WTC11 (cell line): Measurements from ENCODE around the gene MMP28. TPM values are rescaled to one million over a fixed set of nuclear protein-coding genes. Genes with fewer than 3 reads are reported as not detected.

Experiments
- ATAC-seq: fragments of 200-7000 bp; cut with Tn5 transposase; 2 replicates; pipeline ENCODE4 v1.10.0; 2021; ENCODE audit warnings: mild to moderate bottlenecking, moderate library complexity
- CTCF ChIA-PET: fragments of 300-600 bp; sonication (Branson Sonifier 250); formaldehyde crosslinking; loops from one replicate; lab custom pipeline; 2021; ENCODE audit warnings: antibody characterized with exemption; lab: Charles Lee
- POLR2A ChIA-PET: fragments of 350-600 bp; sonication (Branson Sonifier 250); formaldehyde crosslinking; loops from one replicate; lab custom pipeline; 2021; ENCODE audit warnings: antibody characterized with exemption; lab: Charles Lee
- DNase-seq: peaks from one replicate; pipeline ENCODE4 v3.0.0; 2021; ENCODE audit warnings: low spot score
- H3K27ac Mint-ChIP-seq: 2 replicates; pipeline ENCODE4 v1.8.0; 2021; ENCODE audit warnings: mixed read lengths
- H3K27me3 Mint-ChIP-seq: 2 replicates; pipeline ENCODE4 v1.8.0; 2021; ENCODE audit warnings: low read depth, mild to moderate bottlenecking, moderate library complexity, mixed read lengths
- H3K36me3 Mint-ChIP-seq: 2 replicates; pipeline ENCODE4 v1.8.0; 2021; ENCODE audit warnings: mixed read lengths
- H3K4me1 Mint-ChIP-seq: 2 replicates; pipeline ENCODE4 v1.8.0; 2022; ENCODE audit warnings: mixed read lengths
- H3K4me3 Mint-ChIP-seq: 2 replicates; pipeline ENCODE4 v1.8.0; 2021; ENCODE audit warnings: mild to moderate bottlenecking, moderate library complexity, mixed read lengths
- H3K9me3 Mint-ChIP-seq: 2 replicates; pipeline ENCODE4 v1.8.0; 2021; ENCODE audit warnings: mixed read lengths
- AFF4 ChIP-seq: sonication (generic); formaldehyde crosslinking; IDR thresholded peaks from 2 replicates; pipeline ENCODE4 v1.8.1; 2023; ENCODE audit warnings: mild to moderate bottlenecking, missing genetic modification reagents, borderline replicate concordance
- ATF3 ChIP-seq: sonication (generic); formaldehyde crosslinking; conservative IDR thresholded peaks from 2 replicates; pipeline ENCODE4 v1.8.1; 2022; ENCODE audit warnings: mild to moderate bottlenecking, missing genetic modification reagents
- CREB1 ChIP-seq: sonication (generic); formaldehyde crosslinking; IDR thresholded peaks from 2 replicates; pipeline ENCODE4 v1.8.0; 2023; ENCODE audit warnings: mild to moderate bottlenecking, missing genetic modification reagents
- CTCF ChIP-seq: fragments of 200-600 bp; IDR thresholded peaks from 2 replicates; pipeline ENCODE4 v1.8.0; 2022; ENCODE audit warnings: antibody characterized with exemption
- E2F1 ChIP-seq: sonication (generic); formaldehyde crosslinking; IDR thresholded peaks from 2 replicates; pipeline ENCODE4 v1.8.0; 2022; ENCODE audit warnings: mild to moderate bottlenecking, missing genetic modification reagents
- ELF4 ChIP-seq: sonication (generic); formaldehyde crosslinking; IDR thresholded peaks from 2 replicates; pipeline ENCODE4 v1.8.1; 2022; ENCODE audit warnings: low read depth, mild to moderate bottlenecking, moderate library complexity, missing genetic modification reagents
- ERG ChIP-seq: fragments of 250-450 bp; sonication (Bioruptor Pico); IDR thresholded peaks from 2 replicates; pipeline ENCODE4 v1.8.0; 2021; ENCODE audit warnings: mild to moderate bottlenecking
- GRHL2 ChIP-seq: fragments of 250-450 bp; sonication (Bioruptor Pico); IDR thresholded peaks from 2 replicates; pipeline ENCODE4 v1.8.0; 2022; ENCODE audit warnings: mild to moderate bottlenecking, moderate library complexity; ENCODE audit not compliant: insufficient replicate concordance, severe bottlenecking
- GTF2I ChIP-seq: fragments of 250-450 bp; sonication (Bioruptor Pico); conservative IDR thresholded peaks from 2 replicates; pipeline ENCODE4 v1.4.0; 2021; ENCODE audit warnings: mild to moderate bottlenecking
- HMGA2 ChIP-seq: fragments of 250-450 bp; sonication (Bioruptor Pico); IDR thresholded peaks from 2 replicates; pipeline ENCODE4 v1.4.0; 2021; ENCODE audit warnings: mild to moderate bottlenecking, moderate library complexity
- HMGXB4 ChIP-seq: sonication (generic); formaldehyde crosslinking; IDR thresholded peaks from 2 replicates; pipeline ENCODE4 v1.8.1; 2023; ENCODE audit warnings: mild to moderate bottlenecking, moderate library complexity, missing genetic modification reagents
- IRF2 ChIP-seq: sonication (generic); formaldehyde crosslinking; IDR thresholded peaks from 2 replicates; pipeline ENCODE4 v1.8.0; 2022; ENCODE audit warnings: low read depth, missing genetic modification reagents, borderline replicate concordance
- JAZF1 ChIP-seq: fragments of 250-450 bp; sonication (Bioruptor Pico); IDR thresholded peaks from 2 replicates; pipeline ENCODE4 v1.9.0; 2021; ENCODE audit warnings: moderate library complexity, mild to moderate bottlenecking, inconsistent platforms
- JUN ChIP-seq: sonication (generic); formaldehyde crosslinking; IDR thresholded peaks from 2 replicates; pipeline ENCODE4 v1.8.0; 2023; ENCODE audit warnings: mild to moderate bottlenecking, missing genetic modification reagents
- MLX ChIP-seq: sonication (generic); formaldehyde crosslinking; IDR thresholded peaks from 2 replicates; pipeline ENCODE4 v1.8.1; 2023; ENCODE audit warnings: mild to moderate bottlenecking, missing genetic modification reagents, moderate library complexity
- MYBL2 ChIP-seq: sonication (generic); formaldehyde crosslinking; IDR thresholded peaks from 2 replicates; pipeline ENCODE4 v1.8.1; 2023; ENCODE audit warnings: mild to moderate bottlenecking, moderate library complexity, missing genetic modification reagents
- NR3C1 ChIP-seq: sonication (generic); formaldehyde crosslinking; conservative IDR thresholded peaks from 2 replicates; pipeline ENCODE4 v1.8.1; 2023; ENCODE audit warnings: low read depth, mild to moderate bottlenecking, missing genetic modification reagents
- OVOL2 ChIP-seq: fragments of 250-450 bp; sonication (Bioruptor Pico); IDR thresholded peaks from 2 replicates; pipeline ENCODE4 v1.9.0; 2021; ENCODE audit warnings: mild to moderate bottlenecking, borderline replicate concordance
- SMAD3 ChIP-seq: sonication (generic); formaldehyde crosslinking; IDR thresholded peaks from 2 replicates; pipeline ENCODE4 v1.8.0; 2022; ENCODE audit warnings: missing genetic modification reagents, mild to moderate bottlenecking, borderline replicate concordance
- ZBTB21 ChIP-seq: sonication (generic); formaldehyde crosslinking; IDR thresholded peaks from 2 replicates; pipeline ENCODE4 v1.8.1; 2023; ENCODE audit warnings: mild to moderate bottlenecking, missing genetic modification reagents, borderline replicate concordance
- ZNF396 ChIP-seq: fragments of 250-450 bp; sonication (Bioruptor Pico); IDR thresholded peaks from 2 replicates; pipeline ENCODE4 v1.8.0; 2021; ENCODE audit warnings: mild to moderate bottlenecking, moderate library complexity, borderline replicate concordance
- ZNF416 ChIP-seq: fragments of 250-450 bp; sonication (Bioruptor Pico); IDR thresholded peaks from 2 replicates; pipeline ENCODE4 v1.9.0; 2021; ENCODE audit warnings: mild to moderate bottlenecking, inconsistent platforms
- ZNF423 ChIP-seq: fragments of 250-450 bp; sonication (Bioruptor Pico); IDR thresholded peaks from 2 replicates; pipeline ENCODE4 v2.1.2; 2022; ENCODE audit warnings: mild to moderate bottlenecking, moderate library complexity
- total RNA-seq: library from RNA; stranded (reverse); gene quantifications from 3 replicates; pipeline ENCODE4 v1.2.3, GENCODE V29; 2021

Gene MMP28
- total RNA-seq, 1 experiment from 2014 or later = 0.22 TPM

- Mint-ChIP-seq H3K27ac (no peak overlapping the region), H3K4me1 (no peaks in the 10 kb centered on the region), H3K4me3 (no peak overlapping the region), H3K9me3 (no peaks in the 10 kb centered on the region), H3K36me3 (peaks cover 77% of the 10 kb centered on the region), H3K27me3 (no peaks in the 10 kb centered on the region)
- no peak for TF ChIP-seq OVOL2
- no peak for TF ChIP-seq JAZF1
- no peak for TF ChIP-seq ZNF423 (CRISPR knock-in tag)
- TF ChIP-seq SMAD3 = no peak
- TF ChIP-seq ZNF416 (CRISPR knock-in tag) = no peak
- TF ChIP-seq NR3C1 (CRISPR knock-in tag) = no peak
- TF ChIP-seq MLX (CRISPR knock-in tag) = no peak
- no peak for TF ChIP-seq CTCF
- no peak for ATAC-seq
- DNase-seq = no peak
- ChIA-PET POLR2A (interaction anchor here (1.2 kb wide), 1 partner anchor 78 kb away, joined by 3 read pairs; no protein-coding TSS in a partner anchor), CTCF (interaction anchor here (3.3 kb wide), 1 partner anchor 78 kb away, joined by 12 read pairs; no protein-coding TSS in a partner anchor)
These were observed 46.1 kb upstream of the MMP28 start for GRCh38 chr17:35841505-35841904.

- Mint-ChIP-seq H3K4me3 (no peak overlapping the region), H3K9me3 (no peaks in the 10 kb centered on the region), H3K4me1 (no peaks in the 10 kb centered on the region), H3K36me3 (peaks cover 78% of the 10 kb centered on the region)
- DNase-seq (no peak), ATAC-seq (no peak)
- POLR2A ChIA-PET = interaction anchor here (1.2 kb wide), 1 partner anchor 77 kb away, joined by 3 read pairs; no protein-coding TSS in a partner anchor
- CTCF ChIA-PET = interaction anchor here (3.3 kb wide), 1 partner anchor 77 kb away, joined by 12 read pairs; no protein-coding TSS in a partner anchor
- TF ChIP-seq ZNF423 (CRISPR knock-in tag) = no peak
- TF ChIP-seq ATF3 (CRISPR knock-in tag) = no peak
- TF ChIP-seq IRF2 (CRISPR knock-in tag) = no peak
- TF ChIP-seq CREB1 (CRISPR knock-in tag) = no peak
- TF ChIP-seq JUN (CRISPR knock-in tag) = no peak
- no peak for TF ChIP-seq ELF4
- TF ChIP-seq ZBTB21 = no peak
- TF ChIP-seq MYBL2 = no peak
- TF ChIP-seq HMGA2 (CRISPR knock-in tag) = no peak
- TF ChIP-seq, all 79 proteins: peak for 0
- Mint-ChIP-seq H3K27ac (no peak overlapping the region), H3K27me3 (no peaks in the 10 kb centered on the region)
These were observed 45.7 kb upstream of the MMP28 start for GRCh38 chr17:35841101-35841500.

- ChIA-PET CTCF (no interaction called here), POLR2A (no interaction called here)
- Mint-ChIP-seq H3K4me1 (no peaks in the 10 kb centered on the region), H3K27me3 (no peaks in the 10 kb centered on the region), H3K36me3 (peaks cover 81% of the 10 kb centered on the region), H3K27ac (no peak overlapping the region), H3K9me3 (no peaks in the 10 kb centered on the region), H3K4me3 (no peak overlapping the region)
- no peak for ATAC-seq
- no peak for DNase-seq
- TF ChIP-seq HMGXB4 (no peak), E2F1 (no peak), JAZF1 (no peak), AFF4 (CRISPR knock-in tag) (no peak), ZNF423 (CRISPR knock-in tag) (no peak), GTF2I (no peak), ZNF396 (CRISPR knock-in tag) (no peak), ERG (no peak), ZBTB21 (no peak), GRHL2 (CRISPR knock-in tag) (no peak)
These were observed 29.8 kb upstream of the MMP28 start for GRCh38 chr17:35825206-35825605.
